SK-N-SH treated with all-trans-retinoic acid at 6 μM for 48 hours (cell line): ENCODE data around the gene POLR2H.

Experiments
- ATAC-seq: fragments of 200-7000 bp; cut with Tn5 transposase; 3 replicates; pipeline ENCODE4 v1.9.1; 2020; ENCODE audit warnings: mild to moderate bottlenecking, moderate library complexity
- ARNTL ChIP-seq: fragments of 450-650 bp; formaldehyde crosslinking; IDR thresholded peaks from 2 replicates; pipeline ENCODE4 v1.5.0; 2020; ENCODE audit warnings: low read depth, mild to moderate bottlenecking, moderate library complexity, borderline replicate concordance
- CREB5 ChIP-seq: fragments of 250-450 bp; sonication (Bioruptor Pico); IDR thresholded peaks from 2 replicates; pipeline ENCODE4 v1.5.1; 2020; ENCODE audit warnings: low read depth, mild to moderate bottlenecking, moderate library complexity
- CSDC2 ChIP-seq: fragments of 250-450 bp; sonication (Bioruptor Pico); IDR thresholded peaks from 2 replicates; pipeline ENCODE4 v1.5.0; 2020; ENCODE audit warnings: mild to moderate bottlenecking, moderate library complexity
- CSRNP3 ChIP-seq: fragments of 250-450 bp; sonication (Bioruptor Pico); IDR thresholded peaks from 2 replicates; pipeline ENCODE4 v1.5.1; 2021; ENCODE audit warnings: mild to moderate bottlenecking, moderate library complexity
- ESRRG ChIP-seq: fragments of 250-450 bp; sonication (Bioruptor Pico); IDR thresholded peaks from 2 replicates; pipeline ENCODE4 v1.6.1; 2021; ENCODE audit warnings: mild to moderate bottlenecking
- GLIS3 ChIP-seq: fragments of 250-450 bp; sonication (Bioruptor Pico); IDR thresholded peaks from 2 replicates; pipeline ENCODE4 v1.5.0; 2020; ENCODE audit warnings: mild to moderate bottlenecking, moderate library complexity
- ISL1 ChIP-seq: fragments of 250-450 bp; sonication (Bioruptor Pico); IDR thresholded peaks from 2 replicates; pipeline ENCODE4 v2.1.2; 2022; ENCODE audit warnings: mild to moderate bottlenecking, moderate library complexity
- OSR1 ChIP-seq: fragments of 250-450 bp; sonication (Bioruptor Pico); IDR thresholded peaks from 2 replicates; pipeline ENCODE4 v1.8.0; 2022; ENCODE audit warnings: moderate library complexity, mild to moderate bottlenecking, inconsistent platforms
- PATZ1 ChIP-seq: fragments of 250-450 bp; sonication (Bioruptor Pico); IDR thresholded peaks from 2 replicates; pipeline ENCODE4 v1.8.0; 2020; ENCODE audit warnings: mild to moderate bottlenecking, moderate library complexity, borderline replicate concordance
- PPARA ChIP-seq: fragments of 250-450 bp; sonication (Bioruptor Pico); IDR thresholded peaks from 2 replicates; pipeline ENCODE4 v1.5.0; 2020; ENCODE audit warnings: mild to moderate bottlenecking, borderline replicate concordance
- TOX ChIP-seq: fragments of 250-450 bp; sonication (Bioruptor Pico); IDR thresholded peaks from 2 replicates; pipeline ENCODE4 v1.8.0; 2021; ENCODE audit warnings: mild to moderate bottlenecking, moderate library complexity, borderline replicate concordance
- ZC3H10 ChIP-seq: fragments of 250-450 bp; sonication (Bioruptor Pico); IDR thresholded peaks from 2 replicates; pipeline ENCODE4 v1.5.1; 2021; ENCODE audit warnings: mild to moderate bottlenecking, moderate library complexity
- ZFP3 ChIP-seq: fragments of 250-450 bp; sonication (Bioruptor Pico); IDR thresholded peaks from 2 replicates; pipeline ENCODE4 v1.5.0; 2020; ENCODE audit warnings: mild to moderate bottlenecking, moderate library complexity
- ZFP30 ChIP-seq: fragments of 450-650 bp; formaldehyde crosslinking; IDR thresholded peaks from 2 replicates; pipeline ENCODE4 v1.5.0; 2022; ENCODE audit warnings: mild to moderate bottlenecking, moderate library complexity
- ZNF565 ChIP-seq: fragments of 450-650 bp; formaldehyde crosslinking; conservative IDR thresholded peaks from 2 replicates; pipeline ENCODE4 v1.5.0; 2020; ENCODE audit warnings: low read depth, mild to moderate bottlenecking, moderate library complexity
- ZNF70 ChIP-seq: fragments of 450-650 bp; formaldehyde crosslinking; IDR thresholded peaks from 2 replicates; pipeline ENCODE4 v1.5.0; 2020; ENCODE audit warnings: mild to moderate bottlenecking, moderate library complexity
- ZNF8 ChIP-seq: fragments of 450-650 bp; formaldehyde crosslinking; IDR thresholded peaks from 2 replicates; pipeline ENCODE4 v1.5.0; 2020; ENCODE audit warnings: mild to moderate bottlenecking, moderate library complexity
- TF ChIP-seq, protein P1 (sequence below): fragments of 250-450 bp; sonication (Bioruptor Pico); IDR thresholded peaks from 2 replicates; pipeline ENCODE4 v1.5.0; 2020; ENCODE audit warnings: mild to moderate bottlenecking, moderate library complexity
- TF ChIP-seq, protein P2 (sequence below): fragments of 250-450 bp; sonication (Bioruptor Pico); IDR thresholded peaks from 2 replicates; pipeline ENCODE4 v1.8.0; 2021; ENCODE audit warnings: low read depth, mild to moderate bottlenecking, moderate library complexity, borderline replicate concordance

POLR2H gene

GRCh38 chr3:184315543-184315867, 46.0 kb upstream of the POLR2H start:
- peak; percentile 1; the same call in 2 of the 3 replicates for ATAC-seq
- no peak for TF ChIP-seq ISL1 (CRISPR knock-in tag)
- no peak for TF ChIP-seq OSR1 (CRISPR knock-in tag)
- TF ChIP-seq, protein P1, sequence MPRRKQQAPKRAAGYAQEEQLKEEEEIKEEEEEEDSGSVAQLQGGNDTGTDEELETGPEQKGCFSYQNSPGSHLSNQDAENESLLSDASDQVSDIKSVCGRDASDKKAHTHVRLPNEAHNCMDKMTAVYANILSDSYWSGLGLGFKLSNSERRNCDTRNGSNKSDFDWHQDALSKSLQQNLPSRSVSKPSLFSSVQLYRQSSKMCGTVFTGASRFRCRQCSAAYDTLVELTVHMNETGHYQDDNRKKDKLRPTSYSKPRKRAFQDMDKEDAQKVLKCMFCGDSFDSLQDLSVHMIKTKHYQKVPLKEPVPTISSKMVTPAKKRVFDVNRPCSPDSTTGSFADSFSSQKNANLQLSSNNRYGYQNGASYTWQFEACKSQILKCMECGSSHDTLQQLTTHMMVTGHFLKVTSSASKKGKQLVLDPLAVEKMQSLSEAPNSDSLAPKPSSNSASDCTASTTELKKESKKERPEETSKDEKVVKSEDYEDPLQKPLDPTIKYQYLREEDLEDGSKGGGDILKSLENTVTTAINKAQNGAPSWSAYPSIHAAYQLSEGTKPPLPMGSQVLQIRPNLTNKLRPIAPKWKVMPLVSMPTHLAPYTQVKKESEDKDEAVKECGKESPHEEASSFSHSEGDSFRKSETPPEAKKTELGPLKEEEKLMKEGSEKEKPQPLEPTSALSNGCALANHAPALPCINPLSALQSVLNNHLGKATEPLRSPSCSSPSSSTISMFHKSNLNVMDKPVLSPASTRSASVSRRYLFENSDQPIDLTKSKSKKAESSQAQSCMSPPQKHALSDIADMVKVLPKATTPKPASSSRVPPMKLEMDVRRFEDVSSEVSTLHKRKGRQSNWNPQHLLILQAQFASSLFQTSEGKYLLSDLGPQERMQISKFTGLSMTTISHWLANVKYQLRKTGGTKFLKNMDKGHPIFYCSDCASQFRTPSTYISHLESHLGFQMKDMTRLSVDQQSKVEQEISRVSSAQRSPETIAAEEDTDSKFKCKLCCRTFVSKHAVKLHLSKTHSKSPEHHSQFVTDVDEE (CRISPR knock-in tag) = no peak
- no peak for TF ChIP-seq ESRRG (CRISPR knock-in tag)
- TF ChIP-seq ARNTL (CRISPR knock-in tag) = no peak
- no peak for TF ChIP-seq ZNF70
- no peak for TF ChIP-seq ZNF8
- TF ChIP-seq CSRNP3 = no peak
- TF ChIP-seq, protein P2, sequence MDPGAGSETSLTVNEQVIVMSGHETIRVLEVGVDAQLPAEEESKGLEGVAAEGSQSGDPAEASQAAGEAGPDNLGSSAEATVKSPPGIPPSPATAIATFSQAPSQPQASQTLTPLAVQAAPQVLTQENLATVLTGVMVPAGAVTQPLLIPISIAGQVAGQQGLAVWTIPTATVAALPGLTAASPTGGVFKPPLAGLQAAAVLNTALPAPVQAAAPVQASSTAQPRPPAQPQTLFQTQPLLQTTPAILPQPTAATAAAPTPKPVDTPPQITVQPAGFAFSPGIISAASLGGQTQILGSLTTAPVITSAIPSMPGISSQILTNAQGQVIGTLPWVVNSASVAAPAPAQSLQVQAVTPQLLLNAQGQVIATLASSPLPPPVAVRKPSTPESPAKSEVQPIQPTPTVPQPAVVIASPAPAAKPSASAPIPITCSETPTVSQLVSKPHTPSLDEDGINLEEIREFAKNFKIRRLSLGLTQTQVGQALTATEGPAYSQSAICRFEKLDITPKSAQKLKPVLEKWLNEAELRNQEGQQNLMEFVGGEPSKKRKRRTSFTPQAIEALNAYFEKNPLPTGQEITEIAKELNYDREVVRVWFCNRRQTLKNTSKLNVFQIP = no peak
- TF ChIP-seq ZC3H10 (CRISPR knock-in tag) = no peak
- TF ChIP-seq PPARA = no peak
- TF ChIP-seq ZNF565 (CRISPR knock-in tag) = no peak
- no peak for TF ChIP-seq TOX
- no peak for TF ChIP-seq CSDC2

DNA sequence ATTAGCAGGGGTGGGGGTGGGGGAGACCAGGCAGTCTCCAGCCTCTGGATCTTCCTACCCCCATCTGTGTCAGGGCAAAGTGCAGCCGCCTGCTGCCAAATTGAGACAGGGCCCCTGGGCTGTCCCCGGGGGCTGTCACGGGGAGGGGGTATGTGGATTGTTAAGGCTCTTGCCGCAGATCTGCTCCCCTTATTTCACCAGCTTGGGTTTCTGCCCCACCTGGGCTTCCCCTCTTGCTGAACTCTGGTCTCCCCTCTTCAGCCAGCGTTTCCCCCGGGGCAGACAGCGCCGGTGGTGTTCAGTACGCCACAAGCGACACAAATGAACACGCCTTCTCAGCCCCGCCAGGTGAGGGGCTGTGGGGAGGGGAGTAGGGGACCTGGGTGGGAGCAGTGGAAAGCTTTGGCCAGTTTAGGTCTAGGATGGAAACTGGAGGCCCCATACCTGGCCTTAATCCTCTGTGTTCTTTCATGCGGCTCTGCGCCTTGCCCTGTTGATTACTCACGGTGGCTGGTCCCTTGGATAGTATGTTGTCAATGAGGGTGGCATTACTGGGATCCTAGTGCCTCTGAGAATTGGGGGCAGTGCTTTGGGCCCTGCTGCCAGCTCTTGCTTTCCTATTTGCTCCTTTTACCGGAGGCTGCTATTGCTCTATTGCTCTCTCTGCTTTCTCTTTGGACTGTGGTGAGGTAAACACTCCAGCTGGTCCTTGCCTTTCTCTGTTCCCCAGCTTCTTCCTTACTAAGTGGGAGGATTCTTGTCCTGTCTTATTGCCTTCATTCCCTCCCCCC, 45.4 kb upstream of the POLR2H start:
- TF ChIP-seq ZNF8 (no peak), ZNF565 (CRISPR knock-in tag) (no peak), ZC3H10 (CRISPR knock-in tag) (no peak), PPARA (no peak), OSR1 (CRISPR knock-in tag) (no peak), ISL1 (CRISPR knock-in tag) (no peak), TOX (no peak)
- ATAC-seq = no peak

GRCh38 chr3:184316792-184317191, 44.7 kb upstream of the POLR2H start:
- ATAC-seq = no peak
- TF ChIP-seq OSR1 (CRISPR knock-in tag) (no peak), ZNF70 (no peak), ZFP30 (CRISPR knock-in tag) (no peak), GLIS3 (no peak), ZNF8 (no peak), ZNF565 (CRISPR knock-in tag) (no peak), PATZ1 (CRISPR knock-in tag) (no peak), TOX (no peak)
- TF ChIP-seq, protein P2 = no peak

GRCh38 chr3:184317201-184317600, 44.3 kb upstream of the POLR2H start:
- ATAC-seq = no peak
- TF ChIP-seq, protein P1 (CRISPR knock-in tag) = no peak
- TF ChIP-seq CREB5 = no peak
- no peak for TF ChIP-seq ISL1 (CRISPR knock-in tag)
- no peak for TF ChIP-seq GLIS3
- TF ChIP-seq CSRNP3 = no peak
- TF ChIP-seq ZFP30 (CRISPR knock-in tag) = no peak
- no peak for TF ChIP-seq ZNF70
- TF ChIP-seq ZFP3 (CRISPR knock-in tag) = no peak
- no peak for TF ChIP-seq PPARA
- TF ChIP-seq ZC3H10 (CRISPR knock-in tag) = no peak
